A673 (cell line): ENCODE measurements around the gene CCDC170.

Experiments used
- EZH2 ChIP-seq: fragments of 200-600 bp; sonication (generic); IDR thresholded peaks from 2 replicates; pipeline ENCODE4 v1.6.1; 2017; ENCODE audit warnings: borderline replicate concordance, low read depth, mild to moderate bottlenecking, mixed read lengths, antibody characterized with exemption, low read length; ENCODE audit not compliant: poor library complexity, severe bottlenecking
- TF ChIP-seq, protein P1 (sequence below): fragments of 300-800, 200-600 bp; sonication (generic); conservative IDR thresholded peaks from 2 replicates; pipeline ENCODE4 v1.5.1; 2017; ENCODE audit warnings: low read depth, mild to moderate bottlenecking, antibody characterized with exemption, low read length, moderate library complexity, mixed read lengths

DNA sequence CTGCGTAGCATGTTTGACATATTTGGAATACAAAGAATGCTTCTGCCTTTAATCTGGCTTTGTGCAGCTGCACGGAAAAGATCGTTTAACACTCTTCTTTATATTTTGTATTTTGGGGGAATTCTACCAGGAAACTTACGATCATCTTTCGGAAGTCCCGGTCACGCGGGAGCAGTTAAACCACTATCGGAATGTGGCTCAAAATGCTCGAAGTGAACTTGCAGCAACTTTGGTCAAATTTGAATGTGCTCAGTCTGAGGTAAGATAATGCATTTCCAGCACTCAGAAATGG lies 42.3 kb downstream of the CCDC170 start:
- no peak for TF ChIP-seq EZH2
- TF ChIP-seq, protein P1, sequence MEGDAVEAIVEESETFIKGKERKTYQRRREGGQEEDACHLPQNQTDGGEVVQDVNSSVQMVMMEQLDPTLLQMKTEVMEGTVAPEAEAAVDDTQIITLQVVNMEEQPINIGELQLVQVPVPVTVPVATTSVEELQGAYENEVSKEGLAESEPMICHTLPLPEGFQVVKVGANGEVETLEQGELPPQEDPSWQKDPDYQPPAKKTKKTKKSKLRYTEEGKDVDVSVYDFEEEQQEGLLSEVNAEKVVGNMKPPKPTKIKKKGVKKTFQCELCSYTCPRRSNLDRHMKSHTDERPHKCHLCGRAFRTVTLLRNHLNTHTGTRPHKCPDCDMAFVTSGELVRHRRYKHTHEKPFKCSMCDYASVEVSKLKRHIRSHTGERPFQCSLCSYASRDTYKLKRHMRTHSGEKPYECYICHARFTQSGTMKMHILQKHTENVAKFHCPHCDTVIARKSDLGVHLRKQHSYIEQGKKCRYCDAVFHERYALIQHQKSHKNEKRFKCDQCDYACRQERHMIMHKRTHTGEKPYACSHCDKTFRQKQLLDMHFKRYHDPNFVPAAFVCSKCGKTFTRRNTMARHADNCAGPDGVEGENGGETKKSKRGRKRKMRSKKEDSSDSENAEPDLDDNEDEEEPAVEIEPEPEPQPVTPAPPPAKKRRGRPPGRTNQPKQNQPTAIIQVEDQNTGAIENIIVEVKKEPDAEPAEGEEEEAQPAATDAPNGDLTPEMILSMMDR, result no peak
